ENCODE measurements around the gene NPAT. TPM values are rescaled to one million over a fixed set of nuclear protein-coding genes. Genes with fewer than 3 reads are reported as not detected.

The NPAT gene
- total and polyA plus RNA-seq, 4 donors = 1.6 to 12.7 (median 5.9) TPM

DNA sequence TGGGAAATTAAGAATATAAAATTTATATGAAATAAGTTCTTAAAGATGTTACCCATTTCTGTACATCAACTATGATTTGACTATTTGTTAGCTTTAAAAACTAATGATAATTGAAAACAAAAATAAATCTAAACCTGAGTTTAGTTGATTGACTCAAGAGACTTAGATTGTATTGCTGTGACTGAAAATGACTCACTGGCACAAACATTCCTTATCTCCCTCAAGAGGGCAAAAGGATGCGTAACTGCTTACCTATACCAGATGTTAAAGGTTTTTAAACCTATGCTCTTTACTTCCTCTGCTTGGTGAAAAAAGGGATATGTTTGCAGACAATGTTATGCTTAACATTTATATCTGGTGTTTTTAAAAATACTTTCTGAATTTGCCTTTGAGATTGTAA, 30.7 kb upstream of the NPAT start:
- TF ChIP-seq RXRA (IDR thresholded peaks at IDR 0.05) (no peak), TAF1 (conservative IDR thresholded peaks at IDR 0.05) (no peak), HNF4G (IDR thresholded peaks at IDR 0.05) (no peak)
- TF ChIP-seq, protein P1, sequence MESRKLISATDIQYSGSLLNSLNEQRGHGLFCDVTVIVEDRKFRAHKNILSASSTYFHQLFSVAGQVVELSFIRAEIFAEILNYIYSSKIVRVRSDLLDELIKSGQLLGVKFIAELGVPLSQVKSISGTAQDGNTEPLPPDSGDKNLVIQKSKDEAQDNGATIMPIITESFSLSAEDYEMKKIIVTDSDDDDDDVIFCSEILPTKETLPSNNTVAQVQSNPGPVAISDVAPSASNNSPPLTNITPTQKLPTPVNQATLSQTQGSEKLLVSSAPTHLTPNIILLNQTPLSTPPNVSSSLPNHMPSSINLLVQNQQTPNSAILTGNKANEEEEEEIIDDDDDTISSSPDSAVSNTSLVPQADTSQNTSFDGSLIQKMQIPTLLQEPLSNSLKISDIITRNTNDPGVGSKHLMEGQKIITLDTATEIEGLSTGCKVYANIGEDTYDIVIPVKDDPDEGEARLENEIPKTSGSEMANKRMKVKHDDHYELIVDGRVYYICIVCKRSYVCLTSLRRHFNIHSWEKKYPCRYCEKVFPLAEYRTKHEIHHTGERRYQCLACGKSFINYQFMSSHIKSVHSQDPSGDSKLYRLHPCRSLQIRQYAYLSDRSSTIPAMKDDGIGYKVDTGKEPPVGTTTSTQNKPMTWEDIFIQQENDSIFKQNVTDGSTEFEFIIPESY (IDR thresholded peaks at IDR 0.05) = no peak
- TF ChIP-seq, protein P2, sequence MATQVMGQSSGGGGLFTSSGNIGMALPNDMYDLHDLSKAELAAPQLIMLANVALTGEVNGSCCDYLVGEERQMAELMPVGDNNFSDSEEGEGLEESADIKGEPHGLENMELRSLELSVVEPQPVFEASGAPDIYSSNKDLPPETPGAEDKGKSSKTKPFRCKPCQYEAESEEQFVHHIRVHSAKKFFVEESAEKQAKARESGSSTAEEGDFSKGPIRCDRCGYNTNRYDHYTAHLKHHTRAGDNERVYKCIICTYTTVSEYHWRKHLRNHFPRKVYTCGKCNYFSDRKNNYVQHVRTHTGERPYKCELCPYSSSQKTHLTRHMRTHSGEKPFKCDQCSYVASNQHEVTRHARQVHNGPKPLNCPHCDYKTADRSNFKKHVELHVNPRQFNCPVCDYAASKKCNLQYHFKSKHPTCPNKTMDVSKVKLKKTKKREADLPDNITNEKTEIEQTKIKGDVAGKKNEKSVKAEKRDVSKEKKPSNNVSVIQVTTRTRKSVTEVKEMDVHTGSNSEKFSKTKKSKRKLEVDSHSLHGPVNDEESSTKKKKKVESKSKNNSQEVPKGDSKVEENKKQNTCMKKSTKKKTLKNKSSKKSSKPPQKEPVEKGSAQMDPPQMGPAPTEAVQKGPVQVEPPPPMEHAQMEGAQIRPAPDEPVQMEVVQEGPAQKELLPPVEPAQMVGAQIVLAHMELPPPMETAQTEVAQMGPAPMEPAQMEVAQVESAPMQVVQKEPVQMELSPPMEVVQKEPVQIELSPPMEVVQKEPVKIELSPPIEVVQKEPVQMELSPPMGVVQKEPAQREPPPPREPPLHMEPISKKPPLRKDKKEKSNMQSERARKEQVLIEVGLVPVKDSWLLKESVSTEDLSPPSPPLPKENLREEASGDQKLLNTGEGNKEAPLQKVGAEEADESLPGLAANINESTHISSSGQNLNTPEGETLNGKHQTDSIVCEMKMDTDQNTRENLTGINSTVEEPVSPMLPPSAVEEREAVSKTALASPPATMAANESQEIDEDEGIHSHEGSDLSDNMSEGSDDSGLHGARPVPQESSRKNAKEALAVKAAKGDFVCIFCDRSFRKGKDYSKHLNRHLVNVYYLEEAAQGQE (IDR thresholded peaks at IDR 0.05) = no peak
- Histone ChIP-seq H3K36me3 (ENCODE audit: control insufficient read depth in 4 of 4, insufficient read depth in 3 of 4, low read depth in 1 of 4, low read length in 3 of 4) (peaks cover 3 to 45% (median 40%) of the 10 kb centered on the region in 4 donors), H3K4me3 (ENCODE audit: low read depth in 1 of 3, low read length in 3 of 3) (no peak overlapping the region), H3K27ac (ENCODE audit: low read depth in 1 of 2, low read length in 2 of 2) (no peak overlapping the region), H3K4me1 (ENCODE audit: control insufficient read depth in 4 of 4, insufficient read depth in 4 of 4, low read length in 3 of 4) (no peaks in the 10 kb centered on the region), H3K9ac (ENCODE audit: low read depth in 1 of 2, low read length in 2 of 2) (no peak overlapping the region), H3K9me3 (ENCODE audit: control insufficient read depth in 4 of 4, low read length in 3 of 4) (no peaks in the 10 kb centered on the region), H3K27me3 (ENCODE audit: control insufficient read depth in 4 of 4, insufficient read depth in 4 of 4, low read length in 3 of 4) (no peaks in the 10 kb centered on the region)
- no peak for DNase-seq (ENCODE audit: low spot score)
- WGBS = 100% methylated on average over 1 of the region's 1 CpG

DNA sequence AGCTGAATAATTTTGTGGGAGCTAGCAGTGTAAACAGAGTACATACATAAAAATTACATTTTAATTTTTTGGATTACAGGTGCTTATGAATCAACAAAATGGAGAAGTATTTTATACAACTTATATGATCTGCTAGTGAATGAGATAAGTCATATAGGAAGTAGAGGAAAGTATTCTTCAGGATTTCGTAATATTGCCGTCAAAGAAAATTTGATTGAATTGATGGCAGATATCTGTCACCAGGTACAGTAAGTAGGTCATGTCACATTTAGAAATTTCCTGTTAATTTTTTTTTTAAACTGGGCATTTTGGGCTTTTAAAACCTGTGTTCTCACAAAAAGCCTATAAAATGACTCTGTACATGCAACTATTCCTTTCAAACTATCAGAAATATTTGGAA, 24.4 kb upstream of the NPAT start:
- 76% methylated on average over 2 of the region's 2 CpGs for WGBS
- H3K27me3 ChIP-seq (ENCODE audit: control insufficient read depth in 4 of 4, insufficient read depth in 4 of 4, low read length in 3 of 4) = no peaks in the 10 kb centered on the region
- no peak for DNase-seq (ENCODE audit: low spot score)
- H3K9me3 ChIP-seq (ENCODE audit: control insufficient read depth in 4 of 4, low read length in 3 of 4) = no peaks in the 10 kb centered on the region
- peaks cover 2 to 28% (median 17%) of the 10 kb centered on the region in 4 donors for H3K36me3 ChIP-seq (ENCODE audit: control insufficient read depth in 4 of 4, insufficient read depth in 3 of 4, low read depth in 1 of 4, low read length in 3 of 4)
- no peaks in the 10 kb centered on the region for H3K4me1 ChIP-seq (ENCODE audit: control insufficient read depth in 4 of 4, insufficient read depth in 4 of 4, low read length in 3 of 4)
- no peak overlapping the region for H3K4me3 ChIP-seq (ENCODE audit: low read depth in 1 of 3, low read length in 3 of 3)
- H3K9ac ChIP-seq (ENCODE audit: low read depth in 1 of 2, low read length in 2 of 2) = no peak overlapping the region
- no peak overlapping the region for H3K27ac ChIP-seq (ENCODE audit: low read depth in 1 of 2, low read length in 2 of 2)
- TF ChIP-seq SP1 (IDR thresholded peaks at IDR 0.05) (no peak), FOXA1 (IDR thresholded peaks at IDR 0.05) (no peak), GABPA (IDR thresholded peaks at IDR 0.05 in 1 of 2, conservative IDR thresholded peaks at IDR 0.05 in 1 of 2) (no peak), FOXA2 (IDR thresholded peaks at IDR 0.05) (no peak), JUND (IDR thresholded peaks at IDR 0.05) (no peak)
- TF ChIP-seq, protein P1 (IDR thresholded peaks at IDR 0.05) = no peak
- TF ChIP-seq, protein P3, sequence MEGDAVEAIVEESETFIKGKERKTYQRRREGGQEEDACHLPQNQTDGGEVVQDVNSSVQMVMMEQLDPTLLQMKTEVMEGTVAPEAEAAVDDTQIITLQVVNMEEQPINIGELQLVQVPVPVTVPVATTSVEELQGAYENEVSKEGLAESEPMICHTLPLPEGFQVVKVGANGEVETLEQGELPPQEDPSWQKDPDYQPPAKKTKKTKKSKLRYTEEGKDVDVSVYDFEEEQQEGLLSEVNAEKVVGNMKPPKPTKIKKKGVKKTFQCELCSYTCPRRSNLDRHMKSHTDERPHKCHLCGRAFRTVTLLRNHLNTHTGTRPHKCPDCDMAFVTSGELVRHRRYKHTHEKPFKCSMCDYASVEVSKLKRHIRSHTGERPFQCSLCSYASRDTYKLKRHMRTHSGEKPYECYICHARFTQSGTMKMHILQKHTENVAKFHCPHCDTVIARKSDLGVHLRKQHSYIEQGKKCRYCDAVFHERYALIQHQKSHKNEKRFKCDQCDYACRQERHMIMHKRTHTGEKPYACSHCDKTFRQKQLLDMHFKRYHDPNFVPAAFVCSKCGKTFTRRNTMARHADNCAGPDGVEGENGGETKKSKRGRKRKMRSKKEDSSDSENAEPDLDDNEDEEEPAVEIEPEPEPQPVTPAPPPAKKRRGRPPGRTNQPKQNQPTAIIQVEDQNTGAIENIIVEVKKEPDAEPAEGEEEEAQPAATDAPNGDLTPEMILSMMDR (IDR thresholded peaks at IDR 0.05; ENCODE audit: low read depth, low read length, missing input control) = no peak

All from liver (tissue), 9 donors.